ENCODE measurements around the gene GET4.

DNA sequence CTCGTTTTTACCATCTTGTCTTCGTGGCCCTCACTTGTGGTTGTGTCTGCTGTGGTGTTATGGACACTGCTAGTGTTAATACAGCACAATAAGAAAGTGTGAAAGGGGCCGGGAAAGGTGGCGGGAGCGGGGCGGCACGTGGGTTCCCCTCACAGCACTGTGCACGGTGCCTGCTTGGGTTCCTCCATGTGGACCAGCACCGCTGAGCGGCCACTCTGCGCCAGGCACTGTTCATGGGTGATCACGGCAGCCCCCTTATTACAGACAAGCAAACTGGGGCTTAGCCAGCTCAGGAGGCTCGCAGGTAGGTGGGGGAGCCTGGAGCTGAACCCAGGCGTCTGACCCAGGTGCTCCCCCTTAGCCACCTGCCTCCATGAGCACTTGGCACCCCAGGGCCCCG lies 31.8 kb upstream of the GET4 start:
- TF ChIP-seq POLR2A (IDR thresholded peaks at IDR 0.05), result no peak
- TF ChIP-seq, protein P1, sequence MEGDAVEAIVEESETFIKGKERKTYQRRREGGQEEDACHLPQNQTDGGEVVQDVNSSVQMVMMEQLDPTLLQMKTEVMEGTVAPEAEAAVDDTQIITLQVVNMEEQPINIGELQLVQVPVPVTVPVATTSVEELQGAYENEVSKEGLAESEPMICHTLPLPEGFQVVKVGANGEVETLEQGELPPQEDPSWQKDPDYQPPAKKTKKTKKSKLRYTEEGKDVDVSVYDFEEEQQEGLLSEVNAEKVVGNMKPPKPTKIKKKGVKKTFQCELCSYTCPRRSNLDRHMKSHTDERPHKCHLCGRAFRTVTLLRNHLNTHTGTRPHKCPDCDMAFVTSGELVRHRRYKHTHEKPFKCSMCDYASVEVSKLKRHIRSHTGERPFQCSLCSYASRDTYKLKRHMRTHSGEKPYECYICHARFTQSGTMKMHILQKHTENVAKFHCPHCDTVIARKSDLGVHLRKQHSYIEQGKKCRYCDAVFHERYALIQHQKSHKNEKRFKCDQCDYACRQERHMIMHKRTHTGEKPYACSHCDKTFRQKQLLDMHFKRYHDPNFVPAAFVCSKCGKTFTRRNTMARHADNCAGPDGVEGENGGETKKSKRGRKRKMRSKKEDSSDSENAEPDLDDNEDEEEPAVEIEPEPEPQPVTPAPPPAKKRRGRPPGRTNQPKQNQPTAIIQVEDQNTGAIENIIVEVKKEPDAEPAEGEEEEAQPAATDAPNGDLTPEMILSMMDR (IDR thresholded peaks at IDR 0.05), result no peak

Measured in adrenal gland (tissue), 5 donors.